GM21526 (cell line): ENCODE data around the gene SLC44A3.
"Not testable (repeated sequence)": the region's sequence is repeated elsewhere in the genome, so short reads cannot be mapped to it uniquely, and the experiment has no call there.

ENCODE experiments used
- ATAC-seq: cut with Tn5 transposase; IDR thresholded peaks from one replicate; pipeline ENCODE4 v1.9.1; 2021; ENCODE audit warnings: moderate library complexity; ENCODE audit not compliant: unreplicated experiment, low FRiP score

Gene SLC44A3

DNA sequence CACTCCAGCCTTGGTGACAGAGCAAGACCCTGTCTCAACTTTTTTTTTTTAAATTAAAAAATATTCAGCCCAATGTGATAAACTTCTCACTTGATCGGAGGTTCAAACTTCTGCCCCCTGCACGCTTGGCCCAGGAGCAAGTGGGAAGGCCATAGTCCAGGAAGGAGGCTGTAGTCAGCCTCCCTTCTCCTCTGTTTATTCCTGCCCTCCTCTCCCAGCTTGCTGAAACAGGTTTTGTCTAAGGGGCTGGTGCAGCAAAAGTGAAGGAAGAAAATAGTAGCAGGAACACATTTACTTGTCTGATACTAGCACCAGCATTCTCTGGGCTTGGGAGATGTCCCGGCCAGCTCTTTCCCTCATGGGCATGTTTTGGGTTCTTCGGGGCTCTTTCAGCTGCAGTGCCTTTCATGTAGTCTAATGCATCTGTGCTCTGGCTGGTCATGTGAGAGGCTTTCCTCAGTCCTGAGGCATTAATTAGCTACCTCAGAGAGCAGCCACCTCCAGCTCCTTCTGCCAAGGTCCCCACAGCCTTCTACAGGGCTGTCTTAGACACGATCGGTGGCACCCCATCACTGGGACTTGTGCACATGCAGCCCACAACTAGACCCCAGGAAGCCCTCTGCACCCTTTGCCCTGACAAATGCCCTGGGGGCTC is 12.9 kb downstream of the SLC44A3 start:
- ATAC-seq: no peak

DNA sequence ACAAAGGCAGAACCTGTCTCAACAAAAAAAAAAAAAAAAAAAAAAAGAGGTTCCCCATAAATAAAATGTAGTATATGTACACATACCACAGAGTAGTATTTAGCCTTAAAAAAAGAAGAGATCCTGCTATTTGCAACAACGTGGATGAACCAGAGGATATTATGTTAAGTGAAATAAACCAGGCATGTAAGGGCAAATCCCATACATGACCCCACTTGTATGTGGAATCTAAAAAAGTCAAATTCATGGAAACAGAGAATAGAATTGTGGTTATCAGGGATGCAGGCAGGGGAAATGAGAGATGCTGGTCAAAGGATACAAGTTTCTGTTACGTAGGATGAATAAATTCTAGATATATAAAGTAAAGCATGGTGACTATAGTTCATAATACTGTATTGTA is 16.7 kb downstream of the SLC44A3 start:
- ATAC-seq: no peak

DNA sequence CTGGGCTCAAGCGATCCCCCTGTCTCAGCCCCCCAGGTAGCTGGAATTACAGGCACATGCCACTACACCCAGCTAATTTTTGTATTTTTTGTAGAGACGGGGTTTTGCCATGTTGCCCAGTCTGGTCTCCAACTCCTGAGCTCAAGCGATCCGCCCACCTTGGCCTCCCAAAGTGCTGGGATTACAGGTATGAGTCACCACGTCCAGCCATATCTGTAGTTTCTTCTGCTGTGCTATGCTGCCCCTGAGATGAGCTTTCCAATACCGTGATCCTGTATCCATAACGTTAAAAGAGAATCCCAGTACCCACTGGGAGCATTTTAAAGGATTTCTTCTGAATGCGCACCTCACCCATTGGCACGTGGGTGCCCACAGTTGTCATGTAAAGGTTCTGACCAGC is 20.2 kb downstream of the SLC44A3 start:
- not testable (repeated sequence) for ATAC-seq

DNA sequence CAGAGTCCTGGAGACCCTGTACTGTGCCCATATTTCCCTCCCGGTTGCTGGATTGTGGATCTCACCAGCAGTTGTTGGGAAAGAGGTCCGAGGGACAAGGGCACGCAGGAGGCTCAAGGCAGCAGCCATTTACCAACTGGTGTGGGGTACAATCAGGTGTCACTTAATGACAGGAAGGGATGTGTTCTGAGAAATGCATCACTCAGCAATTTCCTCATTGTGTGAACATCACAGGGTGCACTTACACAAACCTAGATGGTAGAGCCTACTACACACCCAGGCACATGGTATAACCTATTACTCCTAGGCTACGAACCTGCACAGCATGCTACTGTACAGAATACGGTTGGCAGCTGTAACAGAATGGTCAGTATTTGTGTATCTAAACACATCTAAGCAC is 20.7 kb downstream of the SLC44A3 start:
- no peak for ATAC-seq

DNA sequence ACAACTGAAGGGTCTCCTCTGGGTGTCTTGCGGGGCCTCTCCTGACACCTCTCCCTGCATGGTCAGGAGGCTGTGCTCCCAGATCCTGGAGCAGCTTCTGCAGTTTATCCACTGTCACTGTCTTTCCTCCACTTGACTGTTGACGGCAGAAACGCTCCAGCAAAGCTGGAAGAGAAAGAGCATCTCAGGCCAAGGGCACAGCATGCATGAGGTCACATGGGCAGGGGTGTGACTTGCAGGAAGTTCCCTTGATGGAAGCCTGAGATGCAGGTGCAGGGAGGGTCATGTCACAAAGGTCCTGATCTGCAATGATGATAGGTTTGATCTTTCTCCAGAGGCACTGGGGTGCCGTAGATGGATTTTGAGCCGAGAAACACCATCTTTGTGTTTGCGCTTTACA is 23.3 kb downstream of the SLC44A3 start:
- no peak for ATAC-seq

DNA sequence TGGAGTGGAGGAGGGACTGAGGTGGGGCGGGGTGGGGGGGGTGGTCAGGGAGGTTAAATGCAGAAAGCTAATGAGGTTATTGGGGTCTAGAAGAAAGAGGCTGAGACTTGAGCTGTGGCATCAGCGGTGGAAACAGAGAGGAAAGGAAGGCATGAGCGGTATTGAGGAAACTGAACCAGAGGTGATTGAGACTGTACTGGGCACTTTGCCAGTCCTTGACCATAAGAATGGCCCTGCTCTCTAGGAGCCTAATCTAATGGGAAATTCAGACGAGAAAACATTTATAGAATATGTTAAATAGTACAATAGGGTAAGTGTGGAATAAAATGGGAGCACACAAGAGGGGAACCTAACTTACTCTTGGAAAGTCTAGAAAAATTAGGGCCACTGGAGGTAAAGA is 23.7 kb downstream of the SLC44A3 start:
- ATAC-seq: no peak

DNA sequence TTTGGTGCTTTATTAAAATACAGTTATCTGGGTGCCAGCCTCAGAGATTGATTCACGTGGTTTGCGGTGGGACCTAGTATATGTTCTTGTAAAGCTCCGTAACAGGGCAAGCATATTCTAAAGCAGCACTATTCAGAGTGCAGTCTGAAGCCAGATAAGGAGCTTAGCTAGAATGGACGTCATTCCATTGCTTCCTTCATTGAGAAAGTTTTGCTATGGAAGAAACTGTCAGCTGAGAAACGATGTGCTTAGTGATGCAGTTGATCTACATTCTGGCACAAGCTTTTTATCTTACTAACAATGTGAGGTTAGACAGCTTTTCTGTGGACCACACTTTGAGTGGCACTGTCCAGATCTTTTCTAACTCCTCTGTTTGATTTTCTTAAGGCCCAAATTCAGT is 26.2 kb downstream of the SLC44A3 start:
- no peak for ATAC-seq

DNA sequence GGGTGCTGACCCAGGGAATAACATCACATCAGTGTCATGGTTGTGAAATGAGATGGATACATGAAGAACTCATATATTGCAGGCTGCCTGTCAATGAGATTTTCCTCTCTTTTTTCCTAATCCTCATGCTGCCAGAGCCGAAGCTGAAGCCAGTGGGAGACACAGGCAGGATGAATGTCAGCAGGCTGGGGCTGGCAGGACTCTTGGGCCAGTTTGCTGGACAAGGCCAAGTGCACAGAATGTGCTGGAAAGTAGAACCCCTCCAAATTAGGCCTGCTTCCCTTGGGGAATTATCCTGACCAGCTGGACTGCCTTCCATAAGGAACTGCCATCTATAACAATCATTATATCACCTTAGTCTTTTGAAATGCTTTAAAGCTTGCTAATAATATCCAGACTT is 31.4 kb downstream of the SLC44A3 start:
- ATAC-seq: no peak

DNA sequence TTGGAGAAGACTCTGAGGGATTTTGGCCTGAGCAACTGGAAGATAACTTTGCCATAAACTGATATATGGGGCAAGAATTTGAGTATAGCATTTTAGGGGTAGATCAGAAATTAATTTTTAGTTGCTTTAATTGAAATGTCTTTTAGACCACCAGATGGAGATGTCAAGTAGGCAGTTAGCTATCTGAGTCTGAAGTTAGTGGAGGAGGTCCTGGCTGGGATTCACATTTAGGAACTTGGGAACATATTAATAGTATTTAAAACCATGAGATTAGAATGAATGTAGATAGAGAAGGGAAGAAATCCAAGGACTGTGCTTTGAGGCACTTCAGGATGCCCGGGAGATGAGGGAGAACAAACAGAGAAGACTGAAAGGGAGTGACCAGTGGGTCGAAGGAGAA is 32.6 kb downstream of the SLC44A3 start:
- ATAC-seq: no peak

DNA sequence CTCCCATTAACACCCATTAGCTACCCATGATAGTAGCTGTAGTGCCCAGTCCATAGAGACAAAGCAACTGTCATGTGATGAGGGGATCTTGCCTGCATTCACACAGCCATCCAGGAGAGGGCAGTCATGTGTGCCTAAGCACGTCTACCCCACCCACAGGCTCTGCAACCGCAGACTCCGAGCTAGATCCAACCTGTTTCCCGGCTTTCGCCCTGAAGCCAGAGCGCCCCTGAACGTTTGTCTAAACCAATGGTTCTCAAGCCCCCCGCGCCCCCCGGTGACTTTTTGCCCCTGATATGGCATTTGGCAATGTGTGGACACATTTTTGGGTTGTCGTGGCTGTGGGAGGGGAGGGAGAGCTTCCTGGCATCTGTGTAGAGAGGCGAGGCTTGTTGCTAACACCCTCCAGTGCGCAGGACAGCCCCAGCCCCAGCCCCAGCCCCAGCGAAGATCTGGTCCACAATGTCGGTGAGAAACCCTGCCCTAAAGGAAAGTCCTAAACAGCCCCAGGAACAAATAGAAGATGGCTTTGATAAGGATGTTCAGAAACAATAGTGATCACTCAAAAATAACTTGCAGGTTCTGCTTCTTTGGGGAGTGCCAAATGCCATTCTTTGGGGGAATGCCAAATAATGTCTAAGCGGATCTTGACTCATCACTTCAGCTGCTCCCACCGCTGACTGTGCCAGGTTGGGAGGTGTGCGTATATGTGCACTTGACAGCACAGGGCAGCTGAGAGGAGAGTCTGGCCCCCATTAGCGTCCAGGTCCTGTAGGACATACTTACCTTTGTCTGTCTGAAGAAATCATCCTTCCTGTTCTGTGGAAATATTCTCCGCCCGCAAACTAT is 34.5 kb downstream of the SLC44A3 start:
- ATAC-seq: peak; percentile 98

DNA sequence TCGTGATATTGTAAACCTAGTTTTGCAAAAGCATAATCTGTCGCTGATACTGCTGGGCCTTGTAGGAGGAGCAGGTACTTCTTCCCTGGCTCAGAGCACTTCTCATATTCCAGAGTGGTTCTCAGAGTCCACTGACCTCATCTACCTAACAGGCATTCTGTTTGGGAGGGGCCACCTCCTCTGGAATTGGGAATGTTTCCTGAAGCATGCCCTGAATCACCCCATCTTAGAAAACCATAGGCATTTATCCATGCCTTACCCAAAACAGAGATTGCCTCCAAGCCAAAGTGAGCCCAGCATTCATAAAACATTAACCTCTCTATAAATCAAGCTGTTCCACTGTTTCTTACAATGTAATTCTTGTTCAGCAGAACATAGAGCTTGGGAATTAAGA is 35.1 kb downstream of the SLC44A3 start:
- ATAC-seq: no peak

DNA sequence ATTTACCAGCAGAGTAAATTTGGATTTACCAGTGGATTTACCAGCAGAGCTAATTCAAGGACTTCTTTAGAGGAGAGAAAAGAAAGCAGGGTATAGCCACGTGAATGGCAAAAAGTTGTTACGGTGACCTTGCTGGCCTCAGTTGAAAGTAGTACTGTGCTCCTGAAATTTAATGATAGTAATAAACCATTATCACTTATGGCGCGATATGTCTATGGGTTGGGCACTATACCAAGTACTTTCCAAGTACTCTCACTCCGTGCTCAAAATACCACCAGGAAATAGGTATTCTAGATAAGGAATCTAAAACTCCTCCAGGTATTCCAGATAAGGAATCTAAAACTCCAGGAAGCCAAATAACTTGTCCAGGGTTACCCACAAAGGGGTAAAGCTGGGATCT is 35.8 kb downstream of the SLC44A3 start:
- ATAC-seq: no peak

DNA sequence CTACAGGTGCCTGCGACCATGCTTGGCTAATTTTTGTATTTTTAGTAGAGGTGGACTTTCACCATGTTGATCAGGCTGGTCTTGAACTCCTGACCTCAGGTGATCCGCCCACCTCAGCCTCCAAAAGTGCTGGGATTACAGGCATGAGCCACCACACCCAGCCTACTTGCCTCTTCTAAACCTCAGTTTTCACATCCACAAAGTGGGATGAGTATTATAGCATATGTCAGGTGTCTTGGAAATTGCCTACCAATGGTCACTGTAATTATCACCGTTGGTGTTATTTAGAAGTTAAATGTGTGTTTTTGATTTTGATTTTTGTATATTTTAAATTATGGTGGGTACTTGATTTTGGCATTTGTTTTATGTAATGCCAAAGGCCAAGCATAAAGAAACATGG is 36.7 kb downstream of the SLC44A3 start:
- ATAC-seq: no peak

DNA sequence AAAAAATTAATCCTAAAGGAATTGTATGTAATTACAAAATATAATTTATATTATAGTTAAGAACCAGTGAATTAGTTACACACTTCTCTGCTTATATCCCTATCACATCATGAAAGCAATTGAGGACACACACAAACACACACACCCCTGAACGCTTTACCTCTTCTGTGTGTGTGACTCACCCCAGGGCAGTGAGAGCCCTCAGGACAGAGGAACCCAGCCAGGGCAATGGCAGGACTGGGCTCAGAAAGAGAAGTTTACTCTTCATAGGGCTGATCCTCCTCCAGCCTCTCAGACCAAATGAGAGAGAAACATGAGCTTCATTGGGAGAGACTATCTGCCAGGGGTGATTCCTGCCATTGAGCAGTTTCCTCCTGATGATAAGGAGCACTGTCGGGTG is 38.1 kb downstream of the SLC44A3 start:
- no peak for ATAC-seq

DNA sequence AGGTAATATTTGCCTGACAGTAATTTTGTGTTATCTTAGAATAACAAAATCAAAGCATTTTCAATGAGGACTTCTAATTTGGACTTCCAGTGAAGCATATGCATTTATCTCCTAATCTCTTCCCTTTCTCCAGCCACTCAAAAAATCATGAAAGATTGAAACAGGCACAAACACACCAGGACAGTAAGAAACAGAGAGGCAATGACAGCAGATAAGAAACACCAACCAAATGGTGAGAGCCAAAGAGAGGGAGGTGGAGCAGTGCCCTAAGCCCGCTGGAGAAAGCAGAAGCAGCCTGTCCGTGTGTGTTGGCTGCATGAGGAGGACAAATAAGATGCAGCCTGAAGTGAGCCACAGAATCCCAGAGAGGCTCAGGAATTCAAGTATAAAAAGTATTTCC is 39.0 kb downstream of the SLC44A3 start:
- no peak for ATAC-seq

DNA sequence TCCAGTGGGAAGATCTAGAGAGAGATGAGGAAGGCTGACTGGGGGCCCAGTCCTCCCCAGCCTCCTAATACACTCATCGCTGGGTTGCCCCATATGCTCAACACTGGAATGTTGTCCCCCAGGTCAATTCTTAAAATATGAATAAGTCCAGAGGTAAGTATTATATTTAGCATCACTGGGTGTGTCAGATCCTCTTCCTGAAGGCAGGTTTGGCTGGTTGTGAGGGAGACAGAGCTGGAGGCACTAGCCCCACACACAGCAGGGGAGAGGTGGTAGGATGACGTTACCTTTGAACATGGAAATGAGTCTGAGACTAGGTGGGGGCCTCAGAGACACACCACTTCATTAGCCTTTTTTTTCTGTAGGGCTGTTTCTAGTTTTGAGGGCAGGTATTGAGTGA is 42.6 kb downstream of the SLC44A3 start:
- ATAC-seq: no peak

DNA sequence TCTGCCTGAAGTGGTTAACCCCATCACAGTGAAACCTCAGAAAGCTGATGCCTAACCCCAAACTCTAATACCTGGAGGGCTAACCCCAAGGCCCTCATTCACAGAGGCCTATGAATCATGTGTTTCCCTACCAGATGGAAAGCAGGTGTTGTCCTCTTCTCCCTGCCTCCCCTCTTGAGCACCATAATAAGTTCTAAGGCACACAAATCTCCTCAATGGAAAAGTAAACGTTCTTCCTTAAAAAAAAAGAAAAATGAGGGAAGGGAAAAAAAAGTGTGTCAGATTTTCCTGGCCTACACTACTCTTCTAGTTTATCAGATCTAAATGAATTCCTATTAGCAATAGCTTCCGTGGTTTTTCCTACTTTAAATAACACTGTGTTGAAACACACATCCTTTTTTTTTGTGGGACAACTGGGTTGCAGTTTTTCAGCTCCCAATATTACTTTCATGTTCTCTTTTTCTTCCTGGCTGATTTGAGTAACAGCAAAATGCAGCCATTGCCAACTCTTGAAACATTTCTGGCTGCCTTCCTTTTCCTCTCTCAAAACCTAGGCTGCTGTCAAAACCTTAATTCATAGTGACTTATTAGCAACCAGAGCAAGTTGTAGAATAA is 43.2 kb downstream of the SLC44A3 start:
- no peak for ATAC-seq

DNA sequence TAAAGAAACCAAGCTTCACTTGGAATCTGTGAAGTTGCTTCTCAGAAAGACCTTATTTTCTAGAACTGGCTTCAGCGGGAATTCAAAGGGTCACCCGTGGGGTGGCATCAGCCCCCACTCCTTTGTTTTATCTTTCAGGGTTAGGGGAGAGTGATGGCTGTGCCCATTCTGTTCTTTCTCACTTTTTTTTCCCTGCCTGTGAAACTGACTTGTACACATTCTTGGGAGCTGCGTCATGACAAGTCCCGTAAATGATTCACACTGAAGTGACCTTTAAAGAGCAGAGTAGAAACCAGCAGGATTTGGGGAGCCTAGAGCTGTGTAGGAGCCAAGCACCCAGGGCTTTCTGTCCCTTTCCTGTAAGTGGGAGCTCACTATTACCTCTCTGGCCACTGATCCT is 43.8 kb downstream of the SLC44A3 start:
- ATAC-seq: no peak

DNA sequence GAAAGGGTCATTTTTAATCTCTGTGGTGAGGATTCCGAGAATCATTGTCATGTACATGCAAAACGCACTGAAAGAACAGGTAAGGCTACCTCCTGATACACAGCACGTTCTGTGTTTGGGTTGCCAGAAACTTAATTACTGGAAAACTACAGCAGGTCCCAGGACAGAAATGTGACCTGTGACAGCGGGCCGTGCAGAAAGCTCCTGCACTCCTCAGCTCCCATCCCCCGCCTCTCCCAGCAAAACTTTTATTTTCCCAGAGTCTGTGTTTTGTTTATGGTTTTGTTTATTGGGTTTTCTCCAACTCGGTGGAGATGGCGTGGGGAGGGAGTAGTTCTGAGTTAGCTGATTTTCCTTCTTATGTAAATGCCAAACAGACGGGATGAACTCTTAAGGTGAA is 44.7 kb downstream of the SLC44A3 start:
- no peak for ATAC-seq

DNA sequence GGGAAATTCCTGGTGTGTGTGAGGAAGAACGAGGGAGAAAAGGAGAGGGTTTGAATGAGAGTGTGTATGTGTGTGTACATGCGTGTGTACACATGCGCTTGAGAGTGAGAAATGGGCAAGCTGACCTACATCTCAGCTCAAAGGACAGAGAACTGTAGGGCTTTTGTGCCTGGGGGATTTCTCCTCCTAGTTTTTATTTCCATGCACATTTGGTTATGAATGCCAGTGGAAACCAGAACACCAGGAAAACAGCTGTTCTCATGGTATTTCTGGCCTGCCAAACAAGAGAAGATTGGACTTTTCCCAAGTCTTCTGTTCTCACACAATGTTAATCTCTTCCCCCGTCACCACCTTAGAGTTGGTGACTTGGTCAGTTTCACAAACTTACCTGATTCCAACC is 45.2 kb downstream of the SLC44A3 start:
- no peak for ATAC-seq

DNA sequence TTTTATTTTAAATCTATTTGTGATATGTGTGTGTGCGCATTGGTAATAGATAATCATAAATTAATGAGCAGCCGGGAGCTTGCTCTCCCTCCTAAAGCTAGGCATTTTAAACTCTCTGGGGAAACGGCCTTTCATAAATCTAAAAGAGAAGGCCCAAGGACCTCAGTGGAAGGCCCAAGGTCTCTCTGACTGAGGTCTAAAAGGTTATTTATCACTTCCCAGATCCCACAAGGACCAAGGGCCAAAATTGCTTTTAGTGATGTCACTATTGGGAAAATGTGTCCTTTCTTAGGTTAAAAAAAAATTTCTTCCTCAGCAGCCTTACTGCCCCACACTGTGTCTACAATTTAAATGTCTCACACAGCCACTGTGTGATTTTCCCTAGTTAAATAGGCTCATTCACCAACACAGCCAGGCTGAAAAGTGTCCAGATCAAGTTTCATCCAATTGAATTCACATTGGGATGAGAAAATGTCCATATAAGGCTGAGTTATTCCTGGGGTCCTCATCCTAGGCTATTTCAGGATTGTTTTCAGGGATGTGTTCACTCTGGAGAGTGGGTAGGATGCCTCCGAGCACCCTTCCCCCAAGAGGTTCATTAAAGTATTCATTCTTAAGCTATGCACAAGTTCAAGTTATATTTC is 46.1 kb downstream of the SLC44A3 start:
- ATAC-seq: no peak
